Stimulated activated CD4-positive, alpha-beta T cell treated with anti-CD3 and anti-CD28 coated beads, Interleukin-12 subunit alpha, Interleukin-12 subunit beta, amount 100 ng/mL, for 4 hours (primary cell): Measurements from ENCODE around the gene CST9.
"Not testable (repeated sequence)": the region's sequence is repeated elsewhere in the genome, so short reads cannot be mapped to it uniquely, and the experiment has no call there.

ENCODE experiments used
- DNase-seq: peaks from one replicate; pipeline ENCODE4 v3.0.0-alpha.2; 2020

The CST9 gene

GRCh38 chr20:23636908-23637281 lies 31.2 kb upstream of the CST9 start:
- DNase-seq = no peak

- DNase-seq = no peak
Observed at GRCh38 chr20:23636182-23636907, 30.6 kb upstream of the CST9 start.

DNA sequence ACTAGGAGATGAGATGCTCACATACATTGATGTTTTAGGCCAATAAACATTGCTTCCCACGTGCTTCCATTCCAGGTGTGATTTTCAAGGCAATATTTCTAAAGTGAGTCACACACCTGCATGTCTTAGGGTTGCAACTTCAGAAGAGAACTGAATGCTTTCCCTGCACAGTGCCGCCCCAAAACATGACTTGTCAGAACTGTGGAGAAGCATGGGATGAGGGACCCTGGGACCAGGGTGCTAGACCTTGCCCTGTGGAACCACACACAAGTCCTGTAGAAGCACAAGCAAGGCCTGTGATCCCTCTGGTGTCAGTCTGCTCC lies 30.0 kb upstream of the CST9 start:
- DNase-seq = not testable (repeated sequence)

DNA sequence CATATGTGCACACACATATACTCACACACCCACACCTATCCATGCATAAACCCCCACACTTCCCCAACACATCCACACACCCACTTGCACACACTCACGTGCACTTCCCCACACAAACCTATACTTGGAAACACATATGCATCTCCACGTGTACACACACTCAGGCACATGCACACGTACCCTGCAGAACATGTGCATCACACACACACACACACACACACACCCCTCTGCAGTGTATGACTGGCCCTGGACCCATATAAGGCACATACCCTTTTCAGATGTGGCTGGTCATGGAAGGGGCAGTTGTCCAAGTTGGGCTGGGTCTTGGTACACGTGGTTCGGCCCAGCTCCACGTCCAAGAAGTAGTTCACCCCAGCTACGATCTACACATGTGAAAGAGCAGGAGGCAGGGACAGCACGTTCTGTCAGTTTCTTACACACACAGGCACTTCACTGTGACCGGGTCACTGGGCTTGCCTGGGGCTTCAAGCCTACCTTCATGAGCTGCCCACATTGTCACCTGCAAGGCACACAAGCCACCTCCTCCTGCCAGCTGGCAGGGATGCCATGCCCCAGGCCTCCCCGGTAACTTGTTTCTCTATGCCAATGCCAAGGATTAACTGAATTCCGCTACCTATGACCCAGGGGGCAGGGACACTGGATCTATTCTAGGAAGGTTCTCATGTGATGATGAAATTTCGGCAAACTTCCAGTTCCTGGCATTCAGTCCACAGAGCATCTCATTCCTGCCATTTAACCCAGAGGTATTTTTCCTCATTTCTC lies 29.5 kb upstream of the CST9 start:
- DNase-seq = no peak

DNA sequence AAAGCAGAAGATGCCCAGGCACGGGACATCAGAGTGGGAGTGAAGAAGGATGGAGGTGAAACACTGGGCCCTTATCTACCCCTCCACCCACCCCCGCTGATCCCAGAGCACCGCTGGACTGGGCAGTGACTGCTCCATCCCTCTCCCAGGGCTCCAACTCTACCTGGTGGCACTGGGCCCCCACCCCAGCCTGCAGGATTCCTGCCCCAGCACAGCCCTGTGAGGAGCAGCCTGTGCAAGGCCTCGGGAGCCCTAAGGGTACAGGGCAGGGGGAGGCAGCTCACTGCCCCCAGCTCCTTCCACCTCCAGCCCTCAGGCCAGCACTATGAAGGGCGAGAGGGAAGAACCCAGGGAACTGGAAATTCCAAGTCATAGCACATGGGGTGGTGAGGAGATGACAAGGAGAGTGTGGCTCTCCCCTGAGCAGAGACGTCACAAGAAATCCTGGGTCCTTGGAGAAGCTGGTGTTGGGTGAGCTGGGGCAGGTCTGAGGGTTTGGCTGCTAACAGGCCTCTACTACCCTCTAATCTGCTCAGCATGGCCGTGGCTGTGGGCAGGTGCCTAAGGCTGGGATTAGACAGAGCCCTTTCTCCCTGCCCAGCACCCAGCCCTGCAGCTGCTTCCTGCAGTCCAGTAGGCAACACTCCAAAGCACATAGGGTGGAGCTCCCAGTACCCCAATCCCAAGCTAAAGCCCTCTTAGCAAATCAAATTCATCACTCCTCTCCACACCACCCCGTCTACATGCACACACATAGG lies 28.5 kb upstream of the CST9 start:
- no peak for DNase-seq

GRCh38 chr20:23632711-23633573 lies 27.2 kb upstream of the CST9 start:
- DNase-seq = no peak

GRCh38 chr20:23631981-23632710 lies 26.4 kb upstream of the CST9 start:
- DNase-seq = no peak

DNA sequence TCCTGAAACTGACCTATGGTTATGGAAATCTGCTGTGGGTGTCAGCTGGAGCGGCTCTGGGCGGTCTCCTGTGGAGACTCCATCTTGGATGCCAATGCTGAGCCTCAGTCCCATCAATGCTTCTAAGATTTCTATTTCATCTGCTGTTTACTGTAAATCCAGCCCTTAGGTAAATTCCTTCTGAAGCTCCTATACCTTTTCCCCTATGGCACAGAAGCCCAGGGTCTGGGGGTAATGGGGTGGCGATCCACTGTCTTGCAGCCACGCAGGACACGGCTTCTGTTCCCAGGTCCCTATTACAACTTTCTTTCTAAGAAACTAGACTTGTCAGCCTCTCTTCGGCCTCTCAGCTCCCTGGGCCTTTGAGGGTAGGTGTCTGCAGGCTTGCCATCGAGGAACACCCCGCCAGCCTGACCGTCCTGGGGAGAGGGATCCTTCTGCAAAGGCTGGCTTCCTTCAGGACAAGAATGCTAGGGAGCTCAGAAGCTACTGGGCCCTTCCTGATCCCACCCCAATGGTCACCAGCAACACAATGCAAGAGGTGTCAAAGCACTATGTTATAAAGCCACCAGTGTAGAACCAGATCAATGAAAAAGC lies 25.6 kb upstream of the CST9 start:
- no peak for DNase-seq

GRCh38 chr20:23630392-23630849 lies 24.7 kb upstream of the CST9 start:
- DNase-seq = no peak

GRCh38 chr20:23629542-23630391 lies 24.1 kb upstream of the CST9 start:
- DNase-seq = no peak

DNA sequence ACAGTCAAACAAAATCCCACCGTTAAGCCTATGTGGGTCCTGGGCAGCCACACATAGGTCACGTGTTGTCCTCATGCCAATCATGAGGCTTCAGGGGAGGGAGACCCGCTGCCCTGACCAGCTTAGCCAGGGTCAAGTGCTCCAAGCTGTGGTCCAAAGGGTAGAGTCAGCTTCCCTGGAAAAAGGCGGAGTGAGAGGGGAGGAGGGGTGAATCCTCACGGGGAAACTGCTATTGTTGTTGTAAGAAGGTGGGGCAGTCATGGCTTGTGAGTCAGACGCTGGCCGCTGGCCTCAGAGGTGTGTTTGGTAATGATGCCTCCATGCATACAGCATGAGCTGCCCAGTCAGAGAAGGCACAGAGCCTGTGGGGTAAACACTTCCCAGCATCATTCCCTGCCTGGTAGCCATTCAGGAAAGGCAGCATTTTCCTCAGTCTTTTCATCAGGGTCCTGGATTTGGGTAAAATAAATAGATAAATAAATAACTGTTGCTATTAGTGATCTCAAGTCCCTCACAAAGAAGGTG lies 23.4 kb upstream of the CST9 start:
- DNase-seq = no peak

- DNase-seq = no peak
Observed at GRCh38 chr20:23628402-23629016, 22.8 kb upstream of the CST9 start.

- no peak for DNase-seq
Observed at GRCh38 chr20:23627501-23627900, 21.8 kb upstream of the CST9 start.

- DNase-seq = no peak
Observed at GRCh38 chr20:23626040-23626620, 20.4 kb upstream of the CST9 start.

GRCh38 chr20:23625236-23625964 lies 19.7 kb upstream of the CST9 start:
- no peak for DNase-seq

GRCh38 chr20:23624324-23624691 lies 18.6 kb upstream of the CST9 start:
- no peak for DNase-seq

GRCh38 chr20:23623666-23624323 lies 18.1 kb upstream of the CST9 start:
- DNase-seq = no peak

DNA sequence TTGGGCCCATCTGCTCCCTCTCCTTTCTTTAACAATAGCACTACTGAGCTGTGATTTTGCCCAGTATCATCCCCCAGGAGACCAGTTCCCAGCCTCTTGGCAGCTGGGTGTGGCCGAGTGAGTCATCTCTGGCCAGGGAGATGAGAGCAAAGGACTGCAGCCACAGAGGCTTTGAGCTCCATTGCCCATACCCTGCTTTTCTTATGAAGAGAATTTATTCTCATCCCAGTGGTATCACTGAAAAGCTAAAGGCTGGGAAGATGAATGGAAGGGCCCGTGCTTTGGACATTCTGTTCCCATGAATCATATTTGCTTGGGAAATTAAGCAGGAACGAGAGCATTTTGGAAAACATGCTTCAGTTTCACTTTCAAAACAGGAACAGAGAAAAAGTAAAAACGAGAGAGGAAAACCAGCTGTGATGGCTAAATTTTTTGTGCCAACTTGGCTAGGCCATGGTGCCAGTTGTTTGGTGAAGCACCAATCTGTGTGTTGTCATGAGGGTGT lies 17.2 kb upstream of the CST9 start:
- DNase-seq = no peak
